ENCODE measurements around the gene SH3BP1. TPM values are rescaled to one million over a fixed set of nuclear protein-coding genes. Genes with fewer than 3 reads are reported as not detected.

The SH3BP1 gene
- total and polyA plus RNA-seq, 2 of the 13 experiments (the other 11 are each of a cell fraction or from before 2014, with no cell fraction given): 8.4 to 18.5 TPM

DNA sequence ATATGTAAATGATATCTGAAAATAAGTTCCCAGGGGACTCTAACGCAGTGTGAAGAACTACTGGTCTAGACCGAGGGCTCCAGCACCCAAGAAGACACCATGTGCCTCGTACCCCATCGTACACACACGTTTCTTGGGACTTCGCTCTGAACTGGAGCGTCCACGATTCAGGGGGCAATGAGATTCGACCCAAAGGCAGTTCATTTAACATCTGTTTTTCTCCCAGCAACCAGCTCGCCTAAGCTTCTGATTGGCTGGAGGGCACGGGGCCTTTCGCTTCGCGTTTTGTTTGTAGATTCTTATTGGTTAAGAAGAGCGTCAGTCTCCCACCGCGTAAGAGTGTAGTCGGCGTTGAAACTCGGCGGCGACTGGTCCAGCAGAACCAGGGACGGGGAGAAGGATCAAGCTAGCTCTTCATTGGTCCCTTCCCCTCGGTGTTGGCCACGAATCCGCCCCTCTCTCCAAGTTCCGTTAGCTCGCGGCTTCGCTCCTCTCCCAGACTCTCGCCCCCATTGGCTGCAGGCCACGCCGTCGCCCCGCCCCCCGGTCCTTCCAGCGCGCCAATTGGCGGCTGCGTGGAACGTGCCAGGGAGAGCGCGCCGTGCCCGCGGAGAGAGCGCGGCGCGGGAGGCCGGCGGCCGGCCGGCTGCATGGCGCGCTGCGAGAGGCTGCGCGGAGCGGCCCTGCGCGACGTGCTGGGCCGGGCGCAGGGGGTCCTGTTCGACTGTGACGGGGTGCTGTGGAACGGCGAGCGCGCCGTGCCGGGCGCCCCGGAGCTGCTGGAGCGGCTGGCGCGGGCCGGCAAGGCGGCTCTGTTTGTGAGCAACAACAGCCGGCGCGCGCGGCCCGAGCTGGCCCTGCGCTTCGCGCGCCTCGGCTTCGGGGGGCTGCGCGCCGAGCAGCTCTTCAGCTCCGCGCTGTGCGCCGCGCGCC, 18.9 kb downstream of the SH3BP1 start, which contains the start of gene PDXP (continued):
- TF ChIP-seq ZNF484 (CRISPR knock-in tag; IDR thresholded peaks at IDR 0.05; ENCODE audit: borderline replicate concordance, low read depth): no peak
- no peak for TF ChIP-seq ZNF382 (CRISPR knock-in tag; IDR thresholded peaks at IDR 0.05; ENCODE audit: borderline replicate concordance)
- TF ChIP-seq KDM5B (CRISPR knock-in tag; IDR thresholded peaks at IDR 0.05; ENCODE audit: borderline replicate concordance): peak; percentile 61; the same call in 1 of the 2 replicates
- TF ChIP-seq, protein P1, sequence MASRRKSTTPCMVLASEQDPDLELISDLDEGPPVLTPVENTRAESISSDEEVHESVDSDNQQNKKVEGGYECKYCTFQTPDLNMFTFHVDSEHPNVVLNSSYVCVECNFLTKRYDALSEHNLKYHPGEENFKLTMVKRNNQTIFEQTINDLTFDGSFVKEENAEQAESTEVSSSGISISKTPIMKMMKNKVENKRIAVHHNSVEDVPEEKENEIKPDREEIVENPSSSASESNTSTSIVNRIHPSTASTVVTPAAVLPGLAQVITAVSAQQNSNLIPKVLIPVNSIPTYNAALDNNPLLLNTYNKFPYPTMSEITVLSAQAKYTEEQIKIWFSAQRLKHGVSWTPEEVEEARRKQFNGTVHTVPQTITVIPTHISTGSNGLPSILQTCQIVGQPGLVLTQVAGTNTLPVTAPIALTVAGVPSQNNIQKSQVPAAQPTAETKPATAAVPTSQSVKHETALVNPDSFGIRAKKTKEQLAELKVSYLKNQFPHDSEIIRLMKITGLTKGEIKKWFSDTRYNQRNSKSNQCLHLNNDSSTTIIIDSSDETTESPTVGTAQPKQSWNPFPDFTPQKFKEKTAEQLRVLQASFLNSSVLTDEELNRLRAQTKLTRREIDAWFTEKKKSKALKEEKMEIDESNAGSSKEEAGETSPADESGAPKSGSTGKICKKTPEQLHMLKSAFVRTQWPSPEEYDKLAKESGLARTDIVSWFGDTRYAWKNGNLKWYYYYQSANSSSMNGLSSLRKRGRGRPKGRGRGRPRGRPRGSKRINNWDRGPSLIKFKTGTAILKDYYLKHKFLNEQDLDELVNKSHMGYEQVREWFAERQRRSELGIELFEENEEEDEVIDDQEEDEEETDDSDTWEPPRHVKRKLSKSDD (CRISPR knock-in tag; IDR thresholded peaks at IDR 0.05; ENCODE audit: low read depth): no peak
- no peak for TF ChIP-seq GLI4 (CRISPR knock-in tag; IDR thresholded peaks at IDR 0.05; ENCODE audit: borderline replicate concordance)
- TF ChIP-seq, protein P2, sequence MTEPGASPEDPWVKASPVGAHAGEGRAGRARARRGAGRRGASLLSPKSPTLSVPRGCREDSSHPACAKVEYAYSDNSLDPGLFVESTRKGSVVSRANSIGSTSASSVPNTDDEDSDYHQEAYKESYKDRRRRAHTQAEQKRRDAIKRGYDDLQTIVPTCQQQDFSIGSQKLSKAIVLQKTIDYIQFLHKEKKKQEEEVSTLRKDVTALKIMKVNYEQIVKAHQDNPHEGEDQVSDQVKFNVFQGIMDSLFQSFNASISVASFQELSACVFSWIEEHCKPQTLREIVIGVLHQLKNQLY (CRISPR knock-in tag; IDR thresholded peaks at IDR 0.05): no peak
- TF ChIP-seq MBNL3 (CRISPR knock-in tag; conservative IDR thresholded peaks at IDR 0.05): no peak
- TF ChIP-seq PRPF4 (IDR thresholded peaks at IDR 0.05; ENCODE audit: low read depth, low read length, poor library complexity, severe bottlenecking): no peak
- TF ChIP-seq ZNF775 (CRISPR knock-in tag; IDR thresholded peaks at IDR 0.05; ENCODE audit: borderline replicate concordance): no peak
- TF ChIP-seq ZNF589 (CRISPR knock-in tag; conservative IDR thresholded peaks at IDR 0.05): no peak
- TF ChIP-seq ETV6 (CRISPR knock-in tag; conservative IDR thresholded peaks at IDR 0.05): 0 out of 2 replicates have a peak, but pooled peaks have one; percentile 46
- no peak for TF ChIP-seq HNRNPH1 (optimal IDR thresholded peaks at IDR 0.05; ENCODE audit: low read depth, low read length)
- no peak for TF ChIP-seq ADNP (CRISPR knock-in tag; IDR thresholded peaks at IDR 0.05)
- TF ChIP-seq KMT2B (CRISPR knock-in tag; IDR thresholded peaks at IDR 0.05): no peak
- TF ChIP-seq TBL1XR1 (IDR thresholded peaks at IDR 0.05; ENCODE audit: borderline replicate concordance, low read length, partially characterized antibody): no peak
- no peak for TF ChIP-seq GFI1 (CRISPR knock-in tag; IDR thresholded peaks at IDR 0.05; ENCODE audit: borderline replicate concordance)
- no peak for TF ChIP-seq HIVEP1 (CRISPR knock-in tag; IDR thresholded peaks at IDR 0.05)
- TF ChIP-seq, protein P3, sequence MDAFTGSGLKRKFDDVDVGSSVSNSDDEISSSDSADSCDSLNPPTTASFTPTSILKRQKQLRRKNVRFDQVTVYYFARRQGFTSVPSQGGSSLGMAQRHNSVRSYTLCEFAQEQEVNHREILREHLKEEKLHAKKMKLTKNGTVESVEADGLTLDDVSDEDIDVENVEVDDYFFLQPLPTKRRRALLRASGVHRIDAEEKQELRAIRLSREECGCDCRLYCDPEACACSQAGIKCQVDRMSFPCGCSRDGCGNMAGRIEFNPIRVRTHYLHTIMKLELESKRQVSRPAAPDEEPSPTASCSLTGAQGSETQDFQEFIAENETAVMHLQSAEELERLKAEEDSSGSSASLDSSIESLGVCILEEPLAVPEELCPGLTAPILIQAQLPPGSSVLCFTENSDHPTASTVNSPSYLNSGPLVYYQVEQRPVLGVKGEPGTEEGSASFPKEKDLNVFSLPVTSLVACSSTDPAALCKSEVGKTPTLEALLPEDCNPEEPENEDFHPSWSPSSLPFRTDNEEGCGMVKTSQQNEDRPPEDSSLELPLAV (CRISPR knock-in tag; conservative IDR thresholded peaks at IDR 0.05; ENCODE audit: low read depth): no peak
- no peak for TF ChIP-seq CEBPG (CRISPR knock-in tag; IDR thresholded peaks at IDR 0.05)
- TF ChIP-seq ERF (CRISPR knock-in tag; IDR thresholded peaks at IDR 0.05): peak; percentile 55; the same call in 1 of the 2 replicates
- no peak; the same call in 1 of the 2 replicates for TF ChIP-seq ZSCAN21 (CRISPR knock-in tag; IDR thresholded peaks at IDR 0.05; ENCODE audit: borderline replicate concordance)

Data from HepG2 (cell line).